Mammary microvascular endothelial cell (primary cell): ENCODE data around the gene CDK18. TPM values are rescaled to one million over a fixed set of nuclear protein-coding genes. Genes with fewer than 3 reads are reported as not detected.

ENCODE experiments used
- total RNA-seq: library from RNA; depleted of rRNA; stranded (reverse); fragments of >200 nt; gene quantifications from 2 replicates; pipeline ENCODE4 v1.2.3, GENCODE V29; 2015

CDK18 gene
- total RNA-seq: 0.15 and 1.4 TPM in 2 replicates

DNA sequence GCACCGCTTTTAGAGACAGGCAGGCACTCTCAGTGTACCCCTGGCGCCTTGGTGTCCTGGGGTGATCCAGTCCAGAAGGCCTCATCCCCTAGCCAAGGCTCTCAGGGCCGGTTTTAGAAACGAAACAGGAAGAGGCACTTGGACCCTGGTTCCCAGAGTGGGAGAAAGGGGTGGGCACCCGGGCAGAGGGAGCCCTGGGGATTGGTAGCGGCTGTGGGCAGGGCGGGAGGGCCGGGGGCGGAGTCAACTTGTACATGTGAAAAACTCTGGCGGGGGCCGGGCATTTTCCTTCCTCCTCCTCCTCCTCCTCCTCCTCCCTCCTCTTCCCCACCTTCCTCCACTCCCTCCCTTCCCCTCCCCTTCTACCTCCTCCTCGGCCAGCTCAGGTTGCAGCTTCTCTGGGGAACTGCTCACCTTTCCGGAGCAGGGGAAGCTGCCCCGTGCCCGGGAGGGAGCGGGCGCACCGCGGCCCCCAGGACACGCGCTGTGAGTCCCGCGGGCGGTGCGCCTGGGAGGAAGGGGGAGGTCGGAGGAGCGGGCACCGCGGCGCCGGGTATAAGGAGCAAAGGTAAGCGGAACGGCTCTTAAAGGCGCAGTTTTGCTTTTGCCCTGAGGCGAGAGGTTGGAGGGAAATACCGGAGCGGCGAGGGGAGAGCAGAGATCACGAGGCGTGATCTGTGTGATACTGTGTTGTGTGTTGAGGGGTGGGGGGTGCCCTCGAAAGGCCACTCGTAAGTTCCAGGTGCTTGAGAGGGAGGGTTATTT lies at the start of gene CDK18:
Gene CDK18, plus strand, starts transcription at position 359 of the 765 bp plus-strand sequence. CDS start 18,499 bp downstream, outside the sequence.

DNA sequence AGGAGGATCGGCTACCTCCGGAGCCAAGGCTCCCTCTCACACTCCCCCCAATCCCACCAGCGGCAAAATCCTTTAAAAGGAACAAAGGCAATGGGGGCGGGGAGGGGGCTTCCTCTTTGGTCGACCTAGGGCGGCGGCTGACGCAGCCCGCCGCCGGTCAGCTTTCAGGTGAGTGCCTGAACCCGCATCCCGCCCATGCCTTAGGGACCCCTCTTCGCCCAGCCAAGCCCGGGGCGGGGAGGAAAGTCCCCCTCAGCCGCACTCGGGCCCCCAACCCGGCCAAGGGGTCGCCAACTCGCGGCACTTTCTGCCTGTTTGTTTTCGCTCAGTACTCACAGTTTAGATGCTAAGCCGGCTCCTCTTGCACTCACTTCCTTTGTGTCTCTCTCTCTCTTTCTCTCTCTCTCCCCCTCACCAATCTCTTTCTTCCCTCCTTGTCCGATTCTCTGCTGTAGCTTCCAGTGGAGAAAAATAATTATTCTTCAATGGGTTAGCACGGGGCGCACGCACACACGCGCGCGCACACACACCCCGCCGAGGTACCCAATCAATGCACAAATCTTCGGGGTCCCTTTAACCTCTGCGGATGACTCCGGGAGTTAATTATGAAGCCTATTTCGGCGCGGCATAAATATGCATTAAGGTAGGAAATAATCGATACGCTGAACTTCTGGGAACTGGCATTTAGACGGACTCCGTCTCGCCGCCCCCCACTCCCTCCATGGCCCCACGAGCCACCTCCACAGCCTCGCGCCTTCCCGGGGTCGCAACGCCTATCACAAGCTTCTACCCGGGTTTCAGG lies 48.7 kb upstream of the CDK18 start, which contains the start of gene BLACAT1:
Gene BLACAT1, minus strand, starts transcription at position 465 of the 802 bp plus-strand sequence.

Other genes with a start within 250 kb of the CDK18 start
- gene NUAK2, start 182.9 kb upstream of the CDK18 start, total RNA-seq: 11.1 and 15.7 TPM in 2 replicates
- not detected in 2 replicates for gene KLHDC8A, start 147.7 kb upstream of the CDK18 start, total RNA-seq
- gene LEMD1, start 82.6 kb upstream of the CDK18 start, total RNA-seq: not detected in 2 replicates
- gene BLACAT1, start 48.6 kb upstream of the CDK18 start, total RNA-seq: 0.05 and 0.07 TPM in 2 replicates
- 18.9 and 20.1 TPM in 2 replicates for gene ELK4, start 127.3 kb downstream of the CDK18 start, total RNA-seq
- gene SLC45A3, start 175.8 kb downstream of the CDK18 start, total RNA-seq: 13.7 and 14.1 TPM in 2 replicates
- 96.6 and 99.5 TPM in 2 replicates for gene NUCKS1, start 245.5 kb downstream of the CDK18 start, total RNA-seq